Endothelial cell of umbilical vein (primary cell): ENCODE data around the gene TMEM89.

ENCODE experiments used
- EZH2 ChIP-seq: IDR thresholded peaks from 2 replicates; pipeline ENCODE4 v1.6.1; 2012; ENCODE audit warnings: borderline replicate concordance, low read depth, mild to moderate bottlenecking, moderate library complexity, low read length, inconsistent platforms; ENCODE audit not compliant: severe bottlenecking
- POLR2A ChIP-seq: IDR thresholded peaks from 2 replicates; pipeline ENCODE4 v1.6.1; 2012; ENCODE audit warnings: low read depth, mild to moderate bottlenecking, control low read depth, low read length
- TF ChIP-seq, protein P1 (sequence below), 2 donors: IDR thresholded peaks; 1 replicate in 1 of 2; 2 replicates in 1 of 2; pipeline ENCODE4 v1.5.1; 2011; ENCODE audit warnings: low read length in 2 of 2, mild to moderate bottlenecking in 2 of 2, moderate library complexity in 2 of 2, control low read depth in 1 of 2, inconsistent platforms in 1 of 2, low read depth in 1 of 2; ENCODE audit not compliant: insufficient read depth in 1 of 2; ENCODE audit errors: extremely low read depth in 1 of 2

DNA sequence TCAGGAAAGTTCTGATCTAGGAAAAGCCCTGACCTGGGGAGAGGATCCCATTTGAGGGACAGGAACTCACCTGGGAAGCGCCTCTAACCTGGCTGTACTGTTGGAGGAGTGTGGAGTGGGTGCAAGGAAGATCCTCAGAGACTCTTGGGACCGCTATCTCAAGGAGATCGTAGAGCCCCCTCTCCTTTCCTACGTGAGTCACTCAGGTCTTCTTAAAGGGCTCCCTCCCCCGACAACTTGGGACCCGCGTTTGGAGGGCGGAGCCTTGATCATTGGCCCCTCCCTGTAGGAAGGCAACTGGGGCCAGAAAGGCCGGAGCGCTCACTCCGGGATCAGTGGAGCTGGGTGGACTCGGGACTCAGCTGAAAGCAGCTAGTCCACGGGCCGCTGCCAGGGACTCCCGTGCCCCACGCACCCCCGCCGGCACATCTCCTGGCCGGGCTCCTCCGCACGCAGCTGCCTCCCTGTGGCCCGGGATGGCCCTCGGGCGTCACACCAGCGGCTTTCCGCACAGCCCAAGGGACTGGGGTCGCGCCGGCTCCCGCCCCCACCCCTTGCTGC is 13.2 kb upstream of the TMEM89 start:
- no peak for TF ChIP-seq EZH2
- TF ChIP-seq, protein P1, sequence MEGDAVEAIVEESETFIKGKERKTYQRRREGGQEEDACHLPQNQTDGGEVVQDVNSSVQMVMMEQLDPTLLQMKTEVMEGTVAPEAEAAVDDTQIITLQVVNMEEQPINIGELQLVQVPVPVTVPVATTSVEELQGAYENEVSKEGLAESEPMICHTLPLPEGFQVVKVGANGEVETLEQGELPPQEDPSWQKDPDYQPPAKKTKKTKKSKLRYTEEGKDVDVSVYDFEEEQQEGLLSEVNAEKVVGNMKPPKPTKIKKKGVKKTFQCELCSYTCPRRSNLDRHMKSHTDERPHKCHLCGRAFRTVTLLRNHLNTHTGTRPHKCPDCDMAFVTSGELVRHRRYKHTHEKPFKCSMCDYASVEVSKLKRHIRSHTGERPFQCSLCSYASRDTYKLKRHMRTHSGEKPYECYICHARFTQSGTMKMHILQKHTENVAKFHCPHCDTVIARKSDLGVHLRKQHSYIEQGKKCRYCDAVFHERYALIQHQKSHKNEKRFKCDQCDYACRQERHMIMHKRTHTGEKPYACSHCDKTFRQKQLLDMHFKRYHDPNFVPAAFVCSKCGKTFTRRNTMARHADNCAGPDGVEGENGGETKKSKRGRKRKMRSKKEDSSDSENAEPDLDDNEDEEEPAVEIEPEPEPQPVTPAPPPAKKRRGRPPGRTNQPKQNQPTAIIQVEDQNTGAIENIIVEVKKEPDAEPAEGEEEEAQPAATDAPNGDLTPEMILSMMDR (IDR thresholded peaks at IDR 0.05; ENCODE audit: extremely low read depth in 1 of 2, insufficient read depth in 1 of 2, low read depth in 1 of 2, low read length in 2 of 2), result peak in 1 of 2 donors; percentile 0
- peak; percentile 7 for TF ChIP-seq POLR2A
